ENCODE measurements around the gene CRTC3.

DNA sequence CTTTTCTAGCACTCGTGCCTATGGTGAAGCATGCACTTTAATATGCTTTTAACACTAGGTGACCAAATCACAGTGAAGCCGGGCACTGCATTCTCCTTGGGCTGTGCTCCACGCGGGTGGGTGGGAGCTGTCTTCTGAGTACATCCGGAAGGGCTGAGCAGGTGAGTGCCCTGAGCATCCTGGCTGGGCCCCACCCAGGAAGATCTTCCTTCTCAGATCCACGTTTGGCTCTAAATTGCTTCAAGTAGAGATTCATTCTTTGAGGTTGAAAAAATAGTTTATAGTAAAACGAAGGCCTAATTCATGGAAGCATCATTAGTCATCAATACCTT lies 113.5 kb downstream of the CRTC3 start:
- TF ChIP-seq, protein P1, sequence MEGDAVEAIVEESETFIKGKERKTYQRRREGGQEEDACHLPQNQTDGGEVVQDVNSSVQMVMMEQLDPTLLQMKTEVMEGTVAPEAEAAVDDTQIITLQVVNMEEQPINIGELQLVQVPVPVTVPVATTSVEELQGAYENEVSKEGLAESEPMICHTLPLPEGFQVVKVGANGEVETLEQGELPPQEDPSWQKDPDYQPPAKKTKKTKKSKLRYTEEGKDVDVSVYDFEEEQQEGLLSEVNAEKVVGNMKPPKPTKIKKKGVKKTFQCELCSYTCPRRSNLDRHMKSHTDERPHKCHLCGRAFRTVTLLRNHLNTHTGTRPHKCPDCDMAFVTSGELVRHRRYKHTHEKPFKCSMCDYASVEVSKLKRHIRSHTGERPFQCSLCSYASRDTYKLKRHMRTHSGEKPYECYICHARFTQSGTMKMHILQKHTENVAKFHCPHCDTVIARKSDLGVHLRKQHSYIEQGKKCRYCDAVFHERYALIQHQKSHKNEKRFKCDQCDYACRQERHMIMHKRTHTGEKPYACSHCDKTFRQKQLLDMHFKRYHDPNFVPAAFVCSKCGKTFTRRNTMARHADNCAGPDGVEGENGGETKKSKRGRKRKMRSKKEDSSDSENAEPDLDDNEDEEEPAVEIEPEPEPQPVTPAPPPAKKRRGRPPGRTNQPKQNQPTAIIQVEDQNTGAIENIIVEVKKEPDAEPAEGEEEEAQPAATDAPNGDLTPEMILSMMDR (IDR thresholded peaks at IDR 0.05; ENCODE audit: extremely low read depth in 1 of 2, insufficient read depth in 1 of 2, low read depth in 1 of 2, low read length in 2 of 2): no peak
- TF ChIP-seq MYC (IDR thresholded peaks at IDR 0.05; ENCODE audit: low read depth, low read length) (no peak), EZH2 (IDR thresholded peaks at IDR 0.05; ENCODE audit: borderline replicate concordance, low read depth, low read length, severe bottlenecking) (no peak), POLR2A (IDR thresholded peaks at IDR 0.05; ENCODE audit: low read depth, low read length) (no peak), POLR2AphosphoS5 (IDR thresholded peaks at IDR 0.05; ENCODE audit: insufficient read depth, low read depth, low read length) (no peak), JUN (IDR thresholded peaks at IDR 0.05; ENCODE audit: borderline replicate concordance, insufficient read depth, insufficient read length, low read depth) (no peak), GATA2 (IDR thresholded peaks at IDR 0.05; ENCODE audit: insufficient read depth, insufficient read length, low read depth, low read length) (no peak), FOS (IDR thresholded peaks at IDR 0.05; ENCODE audit: borderline replicate concordance, insufficient read depth, low read length) (no peak)
- TF ChIP-seq, protein P2, sequence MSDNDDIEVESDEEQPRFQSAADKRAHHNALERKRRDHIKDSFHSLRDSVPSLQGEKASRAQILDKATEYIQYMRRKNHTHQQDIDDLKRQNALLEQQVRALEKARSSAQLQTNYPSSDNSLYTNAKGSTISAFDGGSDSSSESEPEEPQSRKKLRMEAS (IDR thresholded peaks at IDR 0.05; ENCODE audit: insufficient read depth, insufficient read length): no peak
